Adipose tissue (tissue), 3 donors: Measurements from ENCODE around the gene SFTPA1. TPM values are rescaled to one million over a fixed set of nuclear protein-coding genes. Genes with fewer than 3 reads are reported as not detected.
"Not testable (repeated sequence)": the region's sequence is repeated elsewhere in the genome, so short reads cannot be mapped to it uniquely, and the experiment has no call there.

Experiments
- H3K27ac ChIP-seq: one replicate; pipeline ENCODE4 v1.5.1; 2013; ENCODE audit warnings: low read depth, low read length
- WGBS, 3 donors: extraction: QIAGEN DNeasy Blood & Tissue Kit; methylation state at CpG; one replicate each; pipeline ENCODE4 v1.1.7; 2013; 5-methylcytosine and 5-hydroxymethylcytosine counted together
- polyA plus RNA-seq, 3 donors: library from polyadenylated mRNA; stranded (reverse); fragments of 200-250 nt; gene quantifications; one replicate each; pipeline ENCODE4 v1.2.3, GENCODE V29; 2013
- donor health status: healthy with polysubstance abuse.
- donor health status: Bipolar disorder and iron deficiency.
- donor health status: healthy.

Gene SFTPA1
- polyA plus RNA-seq, 3 donors, result 0.11 to 0.52 (median 0.39) TPM

DNA sequence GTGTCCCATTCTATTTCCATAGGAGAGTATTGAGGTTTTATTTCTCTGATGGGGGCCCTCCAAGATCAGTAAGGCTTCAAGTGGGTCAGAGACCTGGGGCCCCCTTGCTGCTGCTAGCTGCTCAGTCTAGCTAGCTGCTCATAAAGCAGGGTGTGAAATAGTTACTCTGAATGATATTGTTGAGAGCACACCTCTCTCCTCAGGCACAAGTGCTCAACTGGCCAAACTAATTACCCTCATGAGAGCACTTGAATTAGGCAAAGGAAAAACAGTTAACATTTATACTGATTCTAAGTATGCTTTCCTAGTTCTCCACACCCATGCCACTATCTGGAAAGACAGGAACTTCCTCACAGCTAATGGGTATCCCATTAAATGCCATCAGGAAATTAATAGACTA is 5.4 kb upstream of the SFTPA1 start:
- no peak overlapping the region for H3K27ac ChIP-seq

DNA sequence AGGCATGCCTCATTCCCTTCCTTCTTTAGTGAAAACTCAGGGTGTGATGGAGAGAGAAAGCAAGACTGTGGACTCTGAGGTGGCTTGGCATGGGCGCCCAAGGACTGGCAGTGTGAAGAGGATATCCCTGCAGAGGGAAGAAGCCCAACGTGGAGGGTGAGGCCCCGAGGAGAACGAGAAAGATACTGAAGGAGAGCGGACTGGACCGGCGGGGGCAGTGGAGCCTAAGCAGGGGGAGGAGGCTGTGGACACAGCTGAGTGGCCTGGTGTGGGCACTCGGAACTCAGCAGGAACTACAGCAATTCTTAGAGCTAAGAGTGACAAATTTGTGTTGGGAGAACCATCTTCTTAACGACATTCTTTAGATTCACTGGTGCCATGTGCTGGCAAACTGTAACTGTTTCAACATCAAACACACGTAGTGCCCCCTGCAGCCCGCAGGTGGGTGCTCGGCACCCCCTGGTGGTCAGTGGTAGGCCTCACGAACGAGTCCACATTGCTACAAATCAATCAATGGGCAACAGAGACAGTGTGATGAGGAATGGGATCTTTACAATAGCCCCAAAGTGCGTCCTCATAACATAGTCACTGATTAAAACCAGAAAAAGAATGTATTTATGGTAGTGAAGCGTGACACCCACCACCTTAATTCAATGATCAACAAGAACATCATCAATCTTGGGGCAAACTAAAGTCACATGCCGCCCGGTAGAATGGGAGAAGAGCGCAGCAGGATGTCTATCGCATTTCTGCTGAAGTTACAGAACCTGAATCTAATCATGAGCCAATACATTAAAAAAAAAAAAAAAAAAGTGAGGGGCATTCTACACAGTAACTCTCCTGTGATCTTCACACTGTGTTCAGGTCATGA is 2.0 kb upstream of the SFTPA1 start:
- 56 to 63% (median 59%) methylated on average over 20 of the region's 20 CpGs for WGBS, 3 donors
- no peak overlapping the region for H3K27ac ChIP-seq

DNA sequence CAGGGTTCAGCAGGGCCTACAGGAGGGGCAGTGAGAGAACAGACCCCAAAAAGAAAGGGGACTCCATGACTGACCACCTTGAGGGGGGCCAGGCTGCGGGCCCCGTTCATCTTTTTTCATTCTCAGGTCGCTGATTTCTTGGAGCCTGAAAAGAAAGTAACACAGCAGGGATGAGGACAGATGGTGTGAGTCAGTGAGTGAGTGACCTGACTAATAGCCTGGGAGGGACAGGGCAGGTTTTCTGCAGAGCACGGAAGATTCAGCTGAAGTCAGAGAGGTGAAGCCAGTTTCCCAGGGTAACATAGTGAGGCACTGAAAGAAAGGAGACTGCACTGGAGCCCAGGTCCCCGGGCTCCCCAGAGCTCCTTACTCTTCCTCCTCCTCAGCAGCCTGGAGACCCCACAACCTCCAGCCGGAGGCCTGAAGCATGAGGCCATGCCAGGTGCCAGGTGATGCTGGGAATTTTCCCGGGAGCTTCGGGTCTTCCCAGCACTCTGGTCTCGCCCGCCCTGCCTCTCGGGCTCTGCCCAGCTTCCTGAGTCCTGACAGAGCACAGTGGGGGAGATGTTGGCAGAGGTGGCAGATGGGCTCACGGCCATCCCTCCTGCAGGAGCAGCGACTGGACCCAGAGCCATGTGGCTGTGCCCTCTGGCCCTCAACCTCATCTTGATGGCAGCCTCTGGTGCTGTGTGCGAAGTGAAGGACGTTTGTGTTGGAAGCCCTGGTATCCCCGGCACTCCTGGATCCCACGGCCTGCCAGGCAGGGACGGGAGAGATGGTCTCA is 646 bp downstream of the SFTPA1 start:
- not testable (repeated sequence) for H3K27ac ChIP-seq
- 88 to 91% (median 91%) methylated on average over 17 to 18 of the region's 18 CpGs for WGBS, 3 donors

DNA sequence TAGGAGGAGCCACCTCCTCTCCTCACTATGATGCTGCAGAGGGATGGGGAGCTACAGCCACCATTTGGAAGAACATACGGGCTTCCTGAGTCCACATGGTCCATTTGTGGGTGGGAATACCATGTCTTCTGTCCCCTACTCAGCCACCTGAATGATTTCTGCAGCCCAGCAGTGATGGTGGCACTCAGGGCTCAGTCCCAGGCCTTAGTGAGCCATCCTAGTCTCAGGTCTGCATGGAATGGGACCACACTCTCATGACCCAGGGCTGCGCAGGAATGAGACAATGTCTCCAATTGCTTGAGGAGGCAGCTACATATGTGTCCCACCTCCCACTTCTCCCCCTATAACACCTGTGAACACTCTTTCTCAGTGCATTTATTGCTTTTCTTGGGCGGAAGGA is 4.8 kb downstream of the SFTPA1 start:
- WGBS, 3 donors, result 83 to 87% (median 84%) methylated on average over 3 of the region's 3 CpGs
- no peak overlapping the region for H3K27ac ChIP-seq

DNA sequence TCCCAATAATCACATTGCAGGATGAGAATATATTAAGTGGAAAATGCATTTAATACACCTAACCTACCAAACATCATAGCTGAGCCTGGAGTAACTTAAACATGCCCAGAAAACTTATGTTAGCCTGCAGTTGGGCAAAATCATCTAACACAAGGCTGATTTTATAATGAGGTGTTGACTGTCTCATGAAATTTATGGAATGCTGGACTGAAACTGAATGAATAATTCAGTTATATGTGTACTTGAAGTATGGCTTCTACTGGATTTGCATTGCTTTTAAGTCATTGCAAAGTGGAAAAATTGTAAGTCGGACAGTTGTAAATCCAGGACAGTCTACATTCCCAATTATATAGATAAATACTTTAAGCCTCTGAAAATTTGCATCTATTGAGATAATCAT is 5.4 kb downstream of the SFTPA1 start:
- H3K27ac ChIP-seq, result no peak overlapping the region
- WGBS, 3 donors, result 86 to 97% (median 97%) methylated on average over 1 of the region's 1 CpG

DNA sequence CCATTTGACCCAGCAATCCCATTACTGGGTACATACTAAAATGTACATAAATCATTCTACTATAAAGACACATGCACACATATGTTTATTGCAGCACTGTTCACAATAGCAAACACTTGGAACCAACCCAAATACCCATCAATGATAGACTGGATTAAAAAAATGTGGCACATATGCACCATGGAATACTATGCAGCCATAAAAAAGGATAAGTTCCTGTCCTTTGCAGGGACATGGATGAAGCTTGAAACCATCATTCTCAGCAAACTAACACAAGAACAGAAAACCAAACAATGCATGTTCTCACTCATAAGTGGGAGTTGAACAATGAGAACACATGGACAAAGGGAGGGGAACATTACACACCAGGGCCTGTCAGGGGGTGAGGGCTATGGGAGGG is 12.9 kb downstream of the SFTPA1 start:
- H3K27ac ChIP-seq, result not testable (repeated sequence)

DNA sequence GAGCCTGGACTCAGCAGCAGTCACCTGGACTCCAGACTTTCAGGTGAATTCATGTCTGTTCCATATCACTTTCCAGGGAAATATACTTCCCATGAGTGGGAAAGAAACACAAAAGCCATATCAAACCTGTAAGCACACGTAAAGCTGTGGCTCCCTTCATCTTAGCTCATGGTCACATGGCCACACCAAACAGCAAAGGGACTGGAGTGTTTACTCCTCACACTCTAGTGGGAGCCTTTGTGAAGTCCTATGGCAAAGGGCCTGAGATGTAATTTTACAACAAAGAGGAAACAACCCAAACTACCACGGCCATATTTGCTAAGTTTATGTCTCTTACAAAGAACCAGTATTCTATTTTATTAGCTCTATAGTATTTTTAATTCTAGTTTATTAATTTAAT is 16.3 kb downstream of the SFTPA1 start:
- WGBS, 3 donors, result 56 to 89% (median 68%) methylated on average over 2 of the region's 2 CpGs

DNA sequence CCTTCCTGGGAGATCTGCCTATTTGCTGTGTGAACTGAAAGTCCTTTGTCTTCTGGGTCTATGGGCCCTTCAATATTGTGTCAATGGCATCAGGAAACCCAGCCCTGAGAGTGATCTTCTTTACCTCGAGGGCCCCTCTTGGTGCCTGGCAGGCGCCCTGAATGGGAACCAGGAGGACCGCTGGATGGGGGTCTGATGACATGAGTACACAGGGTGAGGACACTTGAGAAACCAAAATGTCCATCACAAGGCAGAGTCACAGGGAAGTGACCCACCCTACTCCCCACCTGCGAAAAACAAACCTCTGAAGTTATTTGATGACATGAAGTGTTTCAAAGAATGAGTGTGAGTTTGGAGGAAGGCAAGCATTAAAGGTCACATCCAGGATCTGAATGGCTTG is 17.3 kb downstream of the SFTPA1 start:
- no peak overlapping the region for H3K27ac ChIP-seq
- 86 to 93% (median 91%) methylated on average over 4 of the region's 4 CpGs for WGBS, 3 donors

More for the DNA sequence above, 16.3 kb downstream of the SFTPA1 start:
- no peak overlapping the region for H3K27ac ChIP-seq

DNA sequence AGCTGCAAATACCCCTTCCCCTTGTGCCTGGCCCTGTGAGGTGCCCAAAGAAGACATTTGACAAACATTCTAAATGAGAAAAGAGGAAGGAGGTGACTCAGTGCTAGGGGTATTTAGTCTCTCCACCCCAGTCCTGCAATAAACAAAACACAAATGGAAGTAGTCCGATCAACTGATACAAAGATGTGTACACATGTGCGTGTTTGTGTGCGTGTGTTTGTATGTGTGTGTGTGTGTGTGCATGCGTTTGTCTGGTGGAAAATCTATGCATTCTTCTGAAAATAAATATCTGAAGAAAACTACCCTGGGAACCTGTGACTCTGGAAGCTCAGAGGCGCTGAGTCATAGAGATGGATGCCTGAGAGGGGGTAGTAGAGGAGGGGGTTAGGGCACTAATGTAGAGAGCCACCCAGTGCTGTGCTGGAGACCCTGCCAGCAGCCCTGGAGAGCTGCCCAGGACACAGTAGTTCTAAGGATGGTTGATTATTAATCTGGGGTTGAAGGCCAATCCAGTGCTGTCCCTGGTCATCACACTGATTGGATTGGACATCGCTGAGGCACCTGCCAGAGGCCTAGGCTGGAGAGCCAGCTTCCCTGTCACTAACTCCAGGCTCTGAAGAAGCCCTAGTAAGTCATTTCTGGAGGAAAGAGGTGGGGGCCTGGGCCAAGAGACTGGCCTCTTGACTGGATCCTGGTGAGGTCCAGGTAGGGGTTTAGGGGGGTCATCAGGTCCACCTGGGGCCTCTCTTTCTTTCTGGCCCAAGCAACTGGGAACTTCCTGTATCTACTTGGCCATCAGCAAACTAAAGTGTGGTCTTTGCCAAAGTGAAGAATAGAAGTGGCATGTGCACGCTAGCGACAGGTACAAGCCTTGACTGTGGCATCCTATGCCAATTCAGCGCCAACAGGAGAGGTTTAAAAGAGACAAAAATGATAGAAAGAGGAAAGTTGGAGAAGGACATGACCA is 18.5 kb downstream of the SFTPA1 start:
- no peak overlapping the region for H3K27ac ChIP-seq
- 87 to 94% (median 88%) methylated on average over 9 of the region's 9 CpGs for WGBS, 3 donors

DNA sequence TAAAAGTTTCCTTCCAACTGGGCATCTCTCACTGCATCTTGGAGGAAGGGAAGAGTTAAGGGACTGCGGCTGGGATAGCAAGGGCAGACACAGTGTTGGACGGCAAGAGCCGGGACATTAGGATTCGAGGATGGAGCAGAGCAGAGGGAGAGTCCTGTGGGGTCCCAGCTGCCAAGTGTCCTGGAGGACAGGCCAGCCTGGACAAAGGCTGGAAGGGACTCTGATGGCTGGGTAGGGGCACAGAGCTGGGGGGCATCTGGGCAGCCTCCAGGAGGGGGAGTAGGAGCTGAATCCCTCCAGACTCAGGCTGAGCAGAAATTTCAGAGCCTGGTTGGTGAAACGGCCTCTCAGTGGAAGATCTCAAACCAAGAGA is 19.2 kb downstream of the SFTPA1 start:
- WGBS, 3 donors, result 73 to 88% (median 87%) methylated on average over 5 of the region's 5 CpGs
- no peak overlapping the region for H3K27ac ChIP-seq

DNA sequence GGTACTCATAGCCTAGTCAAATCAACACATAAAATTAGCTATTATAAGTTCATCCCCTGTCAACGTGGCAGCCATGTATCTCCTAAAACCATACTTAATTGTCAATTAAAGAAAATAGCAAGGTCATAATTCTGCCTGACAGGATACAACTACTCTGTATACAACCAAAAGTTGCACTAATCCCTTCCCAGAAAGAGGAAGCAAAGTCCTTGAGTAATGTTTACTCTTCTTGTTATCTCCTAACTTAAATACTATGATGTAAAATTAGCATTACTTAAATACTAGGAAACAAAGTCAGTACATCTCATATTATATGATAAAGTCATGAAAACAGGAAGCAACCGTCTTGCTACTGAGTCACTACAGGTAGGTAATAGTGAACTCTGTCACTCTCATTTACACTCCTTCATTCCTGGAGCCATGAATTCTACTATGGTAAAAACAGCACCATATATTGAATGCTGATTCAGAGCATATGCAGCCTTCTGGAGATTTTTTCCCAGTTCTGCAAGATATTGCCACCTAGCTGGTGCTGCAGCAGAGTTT is 26.0 kb downstream of the SFTPA1 start:
- not testable (repeated sequence) for H3K27ac ChIP-seq
- WGBS, 3 donors, result 59 to 70% (median 67%) methylated on average over 2 of the region's 2 CpGs

DNA sequence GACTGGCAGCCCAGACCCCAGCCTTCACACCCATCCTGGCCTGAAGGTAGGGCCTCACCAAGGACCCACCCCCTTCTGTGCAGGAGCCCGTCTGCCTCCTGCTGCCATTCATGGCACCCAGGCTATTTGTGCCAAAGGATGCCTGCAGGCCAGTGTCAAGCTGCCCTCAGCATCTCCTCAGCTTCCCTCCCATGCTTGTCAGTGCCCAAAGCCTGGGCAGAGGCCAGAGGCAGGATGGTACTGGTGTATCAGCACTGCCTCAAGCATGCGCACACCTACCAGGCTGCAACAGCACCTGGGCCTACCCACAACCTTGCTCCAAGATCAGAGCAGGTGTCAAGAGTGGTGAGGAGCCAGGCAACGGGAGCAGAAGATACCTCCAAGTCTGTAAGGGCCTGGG is 27.6 kb downstream of the SFTPA1 start:
- 94 to 95% (median 94%) methylated on average over 3 of the region's 3 CpGs for WGBS, 3 donors

DNA sequence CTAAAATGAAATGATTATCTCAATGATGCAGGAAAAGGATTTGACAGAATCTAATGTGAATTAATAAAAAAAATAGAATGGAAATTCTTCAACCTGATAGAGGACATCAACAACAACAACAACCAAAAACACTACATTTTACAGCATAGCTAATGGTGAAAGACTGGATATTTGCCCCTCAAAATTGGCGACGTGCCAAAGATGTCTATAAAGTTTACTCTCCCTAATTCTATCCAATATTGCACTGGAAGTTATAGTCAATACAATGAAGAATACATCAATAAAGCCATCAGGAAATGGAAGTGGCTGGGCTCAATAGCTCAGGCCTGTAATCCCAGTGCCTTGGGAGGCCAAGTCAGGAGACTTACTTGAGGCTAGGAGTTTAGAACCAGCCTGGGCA is 42.0 kb downstream of the SFTPA1 start:
- WGBS, 3 donors, result 73 to 94% (median 88%) methylated on average over 2 of the region's 2 CpGs
- not testable (repeated sequence) for H3K27ac ChIP-seq

More for the DNA sequence above, 27.6 kb downstream of the SFTPA1 start:
- H3K27ac ChIP-seq, result no peak overlapping the region

DNA sequence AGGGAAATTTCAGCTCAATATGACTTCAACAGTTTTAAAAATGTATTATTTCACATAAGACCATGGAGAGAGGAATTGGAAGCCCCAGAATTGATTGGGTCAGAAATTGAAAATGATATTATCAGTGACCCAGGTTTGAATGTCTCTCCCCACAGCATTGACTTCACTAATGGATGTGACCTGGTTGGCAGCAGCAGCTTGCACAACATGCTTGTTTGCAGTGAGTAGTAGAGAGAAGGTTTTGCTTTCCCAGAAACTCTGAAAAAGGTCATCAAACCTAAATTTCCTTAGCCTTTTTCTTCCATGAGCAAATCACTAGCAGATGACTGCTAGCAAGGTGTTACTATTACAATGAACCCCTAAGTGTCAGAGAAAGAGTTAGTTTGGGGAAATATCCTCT is 52.5 kb downstream of the SFTPA1 start:
- H3K27ac ChIP-seq, result not testable (repeated sequence)

DNA sequence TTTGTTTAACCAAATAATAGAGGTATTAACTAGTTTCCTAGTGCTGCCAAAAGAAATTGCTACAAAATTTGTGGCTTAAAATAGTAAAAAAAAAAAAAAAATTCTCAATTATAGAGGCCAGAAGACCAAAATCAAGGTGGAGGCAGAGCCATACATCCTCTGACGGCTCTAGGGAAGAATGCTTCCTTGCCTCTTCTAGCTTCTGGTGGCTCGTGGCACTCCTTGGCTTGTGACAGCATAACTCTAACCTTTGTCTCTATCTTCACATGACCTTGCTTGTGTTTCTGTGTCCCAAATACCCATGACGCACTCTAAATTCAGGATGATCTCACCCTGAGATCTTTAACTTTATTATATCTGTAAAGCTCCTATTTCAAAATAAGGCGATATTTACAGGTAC is 53.9 kb downstream of the SFTPA1 start:
- 65 to 93% (median 72%) methylated on average over 3 to 4 of the region's 4 CpGs for WGBS, 3 donors
- H3K27ac ChIP-seq, result not testable (repeated sequence)
